PC-9 (cell line): ENCODE data around the gene HTR3A. TPM values are rescaled to one million over a fixed set of nuclear protein-coding genes. Genes with fewer than 3 reads are reported as not detected.

ENCODE experiments used
- BruUV-seq: library from RNA; stranded (reverse); fragments of 400-500 nt; replicated peaks from 2 replicates; lab custom pipeline; 2021; lab: Mats Ljungman, UMichigan
- CTCF ChIA-PET: fragments of 300-600 bp; sonication (Branson Sonifier 250); formaldehyde crosslinking; loops from one replicate; lab custom pipeline; 2022; ENCODE audit warnings: antibody characterized with exemption; lab: Charles Lee
- POLR2A ChIA-PET: fragments of 300-600 bp; sonication (Branson Sonifier 250); formaldehyde crosslinking; loops from one replicate; lab custom pipeline; 2022; ENCODE audit warnings: antibody characterized with exemption; ENCODE audit not compliant: unreplicated experiment; lab: Charles Lee
- DNase-seq, 2 experiments: peaks; one replicate each; pipeline versions ENCODE4 v3.0.0 to v3.0.0-alpha.2; 2015 to 2022; ENCODE audit warnings: mixed read lengths in 1 of 2
- H2AFZ ChIP-seq: fragments of 200-600 bp; sonication (generic); 2 replicates; pipeline ENCODE4 v1.8.1; 2017; ENCODE audit warnings: antibody characterized with exemption
- H3F3A ChIP-seq: fragments of 200-600 bp; sonication (generic); 2 replicates; pipeline ENCODE4 v1.8.1; 2017; ENCODE audit warnings: antibody characterized with exemption, mild to moderate bottlenecking, low read depth; ENCODE audit not compliant: insufficient read depth
- H3K27ac ChIP-seq: fragments of 200-600 bp; sonication (generic); 2 replicates; pipeline ENCODE4 v1.6.1; 2016; ENCODE audit warnings: mixed run types
- H3K27me3 ChIP-seq: fragments of 200-600 bp; sonication (generic); 2 replicates; pipeline ENCODE4 v1.6.1; 2016; ENCODE audit warnings: low read depth, mixed run types; ENCODE audit not compliant: insufficient read depth
- H3K36me3 ChIP-seq: fragments of 200-600 bp; sonication (generic); 2 replicates; pipeline ENCODE4 v1.6.1; 2016; ENCODE audit warnings: low read depth, mixed run types
- H3K4me1 ChIP-seq: fragments of 200-600 bp; sonication (generic); replicated peaks from 2 replicates; pipeline ENCODE4 v1.6.1; 2016; ENCODE audit warnings: mixed run types; ENCODE audit not compliant: insufficient read depth
- H3K4me2 ChIP-seq: fragments of 200-600 bp; sonication (generic); 2 replicates; pipeline ENCODE4 v1.6.1; 2017; ENCODE audit warnings: mixed run types
- H3K4me3 ChIP-seq: fragments of 200-600 bp; sonication (generic); 2 replicates; pipeline ENCODE4 v1.6.1; 2016; ENCODE audit warnings: mixed run types
- H3K79me2 ChIP-seq: fragments of 200-600 bp; sonication (generic); 2 replicates; pipeline ENCODE4 v1.6.1; 2017; ENCODE audit warnings: low read depth, mixed run types
- H3K9me2 ChIP-seq: fragments of 200-600 bp; sonication (generic); 2 replicates; pipeline ENCODE4 v1.8.1; 2017; ENCODE audit warnings: mild to moderate bottlenecking; ENCODE audit not compliant: insufficient read depth
- H3K9me3 ChIP-seq: fragments of 200-600 bp; sonication (generic); 2 replicates; pipeline ENCODE4 v1.8.1; 2016; ENCODE audit warnings: low read depth; ENCODE audit not compliant: insufficient read depth
- H4K20me1 ChIP-seq: fragments of 200-600 bp; sonication (generic); 2 replicates; pipeline ENCODE4 v1.8.1; 2017; ENCODE audit not compliant: insufficient read depth
- EZH2 ChIP-seq: fragments of 200-600 bp; sonication (generic); IDR thresholded peaks from 2 replicates; pipeline ENCODE4 v1.8.0; 2017; ENCODE audit warnings: antibody characterized with exemption, low read depth
- intact Hi-C: fragments of 100-400 bp; cut with micrococcal nuclease; formaldehyde crosslinking; loops from one replicate; pipeline ENCODE4 v1.10.0; 2022; ENCODE audit not compliant: unreplicated experiment
- total RNA-seq: library from RNA; stranded (reverse); gene quantifications from 2 replicates; pipeline ENCODE4 v1.2.3, GENCODE V29; 2021
- TF ChIP-seq, protein P1 (sequence below): fragments of 200-600 bp; sonication (generic); conservative IDR thresholded peaks from 2 replicates; pipeline ENCODE4 v1.6.1; 2017; ENCODE audit warnings: mixed run types, antibody characterized with exemption, mild to moderate bottlenecking, moderate library complexity

Gene HTR3A
- total RNA-seq, 1 experiment from 2014 or later = not detected

GRCh38 chr11:113960702-113961330, 14.1 kb upstream of the HTR3A start:
- Histone ChIP-seq H2AFZ (no peak overlapping the region), H3K9me3 (no peaks in the 10 kb centered on the region), H3F3A (no peaks in the 10 kb centered on the region), H3K4me3 (no peak overlapping the region), H3K4me2 (no peak overlapping the region), H3K4me1 (no peaks in the 10 kb centered on the region), H3K9me2 (no peaks in the 10 kb centered on the region), H3K36me3 (no peaks in the 10 kb centered on the region), H3K79me2 (no peaks in the 10 kb centered on the region), H3K27me3 (peaks cover 98% of the 10 kb centered on the region), H3K27ac (no peak overlapping the region), H4K20me1 (no peaks in the 10 kb centered on the region)
- BruUV-seq = no TSS peak
- CTCF ChIA-PET = no interaction called here
- POLR2A ChIA-PET = interaction anchor here (0.6 kb wide), 1 partner anchor 730 kb away, joined by 3 read pairs; no protein-coding TSS in a partner anchor
- TF ChIP-seq, protein P1, sequence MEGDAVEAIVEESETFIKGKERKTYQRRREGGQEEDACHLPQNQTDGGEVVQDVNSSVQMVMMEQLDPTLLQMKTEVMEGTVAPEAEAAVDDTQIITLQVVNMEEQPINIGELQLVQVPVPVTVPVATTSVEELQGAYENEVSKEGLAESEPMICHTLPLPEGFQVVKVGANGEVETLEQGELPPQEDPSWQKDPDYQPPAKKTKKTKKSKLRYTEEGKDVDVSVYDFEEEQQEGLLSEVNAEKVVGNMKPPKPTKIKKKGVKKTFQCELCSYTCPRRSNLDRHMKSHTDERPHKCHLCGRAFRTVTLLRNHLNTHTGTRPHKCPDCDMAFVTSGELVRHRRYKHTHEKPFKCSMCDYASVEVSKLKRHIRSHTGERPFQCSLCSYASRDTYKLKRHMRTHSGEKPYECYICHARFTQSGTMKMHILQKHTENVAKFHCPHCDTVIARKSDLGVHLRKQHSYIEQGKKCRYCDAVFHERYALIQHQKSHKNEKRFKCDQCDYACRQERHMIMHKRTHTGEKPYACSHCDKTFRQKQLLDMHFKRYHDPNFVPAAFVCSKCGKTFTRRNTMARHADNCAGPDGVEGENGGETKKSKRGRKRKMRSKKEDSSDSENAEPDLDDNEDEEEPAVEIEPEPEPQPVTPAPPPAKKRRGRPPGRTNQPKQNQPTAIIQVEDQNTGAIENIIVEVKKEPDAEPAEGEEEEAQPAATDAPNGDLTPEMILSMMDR = no peak
- TF ChIP-seq EZH2 = no peak
- DNase-seq = no peak
- intact Hi-C loops = no loop called here

- intact Hi-C loops = no loop called here
- no peaks in the 10 kb centered on the region for H3K79me2 ChIP-seq
- no peak overlapping the region for H3K4me3 ChIP-seq
- no peaks in the 10 kb centered on the region for H3K4me1 ChIP-seq
- TF ChIP-seq, protein P1 = no peak
- TF ChIP-seq EZH2 = no peak
- BruUV-seq = no TSS peak
- ChIA-PET POLR2A (no interaction called here), CTCF (no interaction called here)
- H3K9me2 ChIP-seq = no peaks in the 10 kb centered on the region
- H3K27me3 ChIP-seq = peaks cover 98% of the 10 kb centered on the region
- DNase-seq = no peak
- no peak overlapping the region for H3K27ac ChIP-seq
- no peaks in the 10 kb centered on the region for H4K20me1 ChIP-seq
- H2AFZ ChIP-seq = no peak overlapping the region
- H3K36me3 ChIP-seq = no peaks in the 10 kb centered on the region
- H3K9me3 ChIP-seq = no peaks in the 10 kb centered on the region
- no peak overlapping the region for H3K4me2 ChIP-seq
- H3F3A ChIP-seq = no peaks in the 10 kb centered on the region
Observed at GRCh38 chr11:113967361-113967760, 7.5 kb upstream of the HTR3A start.

DNA sequence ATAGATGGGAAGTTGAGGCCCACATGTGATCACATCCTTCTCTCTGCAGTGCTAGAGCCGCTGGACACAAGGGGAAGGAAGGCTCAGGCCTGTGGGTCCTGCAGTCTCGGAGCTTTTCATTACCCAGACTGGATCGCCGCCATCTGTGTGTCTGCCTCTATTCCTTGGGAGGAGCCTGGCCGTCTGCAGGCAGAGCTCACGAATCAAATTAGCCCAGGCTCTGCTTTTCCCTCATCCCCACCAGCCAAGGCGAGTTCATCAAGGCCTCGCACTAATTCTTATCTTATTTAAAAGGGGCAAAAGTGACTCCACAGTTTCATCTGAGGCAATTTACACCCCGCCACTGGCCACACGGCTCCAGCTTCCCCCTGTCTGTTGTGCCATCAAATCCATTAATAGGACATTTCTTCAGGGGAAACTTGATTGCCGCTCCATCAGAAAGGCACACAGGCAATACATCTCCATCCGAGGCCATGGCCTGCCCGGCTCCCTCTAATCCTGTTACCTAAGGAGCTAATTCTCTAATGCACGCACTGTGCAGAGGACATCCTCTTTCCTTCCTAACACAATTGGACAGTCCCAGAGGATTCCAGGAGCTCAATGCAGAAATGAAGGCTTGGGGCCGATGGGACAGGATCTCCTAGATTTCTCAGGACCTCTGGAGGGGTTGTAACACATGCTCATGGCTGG, 3.3 kb upstream of the HTR3A start:
- no peaks in the 10 kb centered on the region for H3K36me3 ChIP-seq
- no peaks in the 10 kb centered on the region for H3F3A ChIP-seq
- no peaks in the 10 kb centered on the region for H3K9me2 ChIP-seq
- DNase-seq = no peak
- ChIA-PET POLR2A (interaction anchor here (0.8 kb wide), 1 partner anchor 448 kb away, joined by 4 read pairs; no protein-coding TSS in a partner anchor), CTCF (no interaction called here)
- no peak overlapping the region for H2AFZ ChIP-seq
- H3K27me3 ChIP-seq = peaks cover 94% of the 10 kb centered on the region
- no peak overlapping the region for H3K4me3 ChIP-seq
- no TSS peak for BruUV-seq
- H3K9me3 ChIP-seq = no peaks in the 10 kb centered on the region
- intact Hi-C loops = no loop called here
- H3K4me1 ChIP-seq = peaks cover 7% of the 10 kb centered on the region; the same call in 1 of the 2 replicates
- TF ChIP-seq, protein P1 = no peak
- no peak for TF ChIP-seq EZH2
- H3K27ac ChIP-seq = no peak overlapping the region
- H3K4me2 ChIP-seq = no peak overlapping the region
- no peaks in the 10 kb centered on the region for H4K20me1 ChIP-seq
- no peaks in the 10 kb centered on the region for H3K79me2 ChIP-seq
